Neural cell (in vitro differentiated cells): ENCODE results near the gene RPS6KA5.

Experiments
- EP300 ChIP-seq: fragments of 450-650 bp; conservative IDR thresholded peaks from 2 replicates; pipeline ENCODE4 v1.6.1; 2014; ENCODE audit warnings: antibody characterized with exemption, mild to moderate bottlenecking, moderate library complexity; ENCODE audit not compliant: poor library complexity, severe bottlenecking
- EZH2 ChIP-seq: fragments of 200-600, 300-800 bp; shearing (Covaris generic), sonication (generic); IDR thresholded peaks from 2 replicates; pipeline ENCODE4 v1.6.1; 2014; ENCODE audit warnings: antibody characterized with exemption, low read length, borderline replicate concordance, mild to moderate bottlenecking; ENCODE audit not compliant: insufficient read depth, poor library complexity, severe bottlenecking
- POLR2AphosphoS5 ChIP-seq: IDR thresholded peaks from 2 replicates; pipeline ENCODE4 v1.6.1; 2012
- RAD21 ChIP-seq: fragments of 450-650 bp; conservative IDR thresholded peaks from 2 replicates; pipeline ENCODE4 v1.6.1; 2014; ENCODE audit warnings: antibody characterized with exemption, mild to moderate bottlenecking, moderate library complexity
- SMC3 ChIP-seq: fragments of 450-650 bp; conservative IDR thresholded peaks from 2 replicates; pipeline ENCODE4 v1.6.1; 2014; ENCODE audit warnings: antibody characterized with exemption, mild to moderate bottlenecking, moderate library complexity; ENCODE audit not compliant: poor library complexity
- TAF1 ChIP-seq: IDR thresholded peaks from 2 replicates; pipeline ENCODE4 v1.6.1; 2012; ENCODE audit warnings: low read depth
- TF ChIP-seq, protein P1 (sequence below): fragments of 450-650 bp; IDR thresholded peaks from 2 replicates; pipeline ENCODE4 v1.5.1; 2014; ENCODE audit warnings: antibody characterized with exemption, mild to moderate bottlenecking, moderate library complexity; ENCODE audit not compliant: poor library complexity, severe bottlenecking
- TF ChIP-seq, protein P2 (sequence below): IDR thresholded peaks from 2 replicates; pipeline ENCODE4 v1.6.1; 2012; ENCODE audit warnings: borderline replicate concordance

DNA sequence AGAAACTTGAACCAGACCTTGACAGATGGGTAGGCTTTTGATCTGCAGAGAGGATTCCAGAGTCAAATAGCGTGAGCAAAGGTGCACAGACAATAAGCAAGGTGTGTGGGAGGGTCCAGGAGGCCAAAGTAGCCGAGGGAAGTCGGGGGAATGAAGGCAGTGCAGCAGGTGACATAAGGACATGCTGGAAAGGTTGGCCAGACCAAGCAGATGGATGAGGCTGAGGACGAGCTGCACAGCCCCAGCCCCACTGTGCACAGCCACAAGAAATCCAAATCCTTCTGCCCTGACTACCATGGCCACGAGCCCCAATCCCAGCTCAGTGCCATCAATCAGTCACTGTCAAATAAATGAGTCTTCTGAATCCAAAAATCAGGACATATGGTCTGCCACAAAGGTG lies 249.6 kb downstream of the RPS6KA5 start:
- TF ChIP-seq, protein P1, sequence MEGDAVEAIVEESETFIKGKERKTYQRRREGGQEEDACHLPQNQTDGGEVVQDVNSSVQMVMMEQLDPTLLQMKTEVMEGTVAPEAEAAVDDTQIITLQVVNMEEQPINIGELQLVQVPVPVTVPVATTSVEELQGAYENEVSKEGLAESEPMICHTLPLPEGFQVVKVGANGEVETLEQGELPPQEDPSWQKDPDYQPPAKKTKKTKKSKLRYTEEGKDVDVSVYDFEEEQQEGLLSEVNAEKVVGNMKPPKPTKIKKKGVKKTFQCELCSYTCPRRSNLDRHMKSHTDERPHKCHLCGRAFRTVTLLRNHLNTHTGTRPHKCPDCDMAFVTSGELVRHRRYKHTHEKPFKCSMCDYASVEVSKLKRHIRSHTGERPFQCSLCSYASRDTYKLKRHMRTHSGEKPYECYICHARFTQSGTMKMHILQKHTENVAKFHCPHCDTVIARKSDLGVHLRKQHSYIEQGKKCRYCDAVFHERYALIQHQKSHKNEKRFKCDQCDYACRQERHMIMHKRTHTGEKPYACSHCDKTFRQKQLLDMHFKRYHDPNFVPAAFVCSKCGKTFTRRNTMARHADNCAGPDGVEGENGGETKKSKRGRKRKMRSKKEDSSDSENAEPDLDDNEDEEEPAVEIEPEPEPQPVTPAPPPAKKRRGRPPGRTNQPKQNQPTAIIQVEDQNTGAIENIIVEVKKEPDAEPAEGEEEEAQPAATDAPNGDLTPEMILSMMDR, result no peak
- TF ChIP-seq POLR2AphosphoS5 (no peak), RAD21 (no peak), TAF1 (no peak), EP300 (no peak), EZH2 (no peak), SMC3 (no peak)
- TF ChIP-seq, protein P2, sequence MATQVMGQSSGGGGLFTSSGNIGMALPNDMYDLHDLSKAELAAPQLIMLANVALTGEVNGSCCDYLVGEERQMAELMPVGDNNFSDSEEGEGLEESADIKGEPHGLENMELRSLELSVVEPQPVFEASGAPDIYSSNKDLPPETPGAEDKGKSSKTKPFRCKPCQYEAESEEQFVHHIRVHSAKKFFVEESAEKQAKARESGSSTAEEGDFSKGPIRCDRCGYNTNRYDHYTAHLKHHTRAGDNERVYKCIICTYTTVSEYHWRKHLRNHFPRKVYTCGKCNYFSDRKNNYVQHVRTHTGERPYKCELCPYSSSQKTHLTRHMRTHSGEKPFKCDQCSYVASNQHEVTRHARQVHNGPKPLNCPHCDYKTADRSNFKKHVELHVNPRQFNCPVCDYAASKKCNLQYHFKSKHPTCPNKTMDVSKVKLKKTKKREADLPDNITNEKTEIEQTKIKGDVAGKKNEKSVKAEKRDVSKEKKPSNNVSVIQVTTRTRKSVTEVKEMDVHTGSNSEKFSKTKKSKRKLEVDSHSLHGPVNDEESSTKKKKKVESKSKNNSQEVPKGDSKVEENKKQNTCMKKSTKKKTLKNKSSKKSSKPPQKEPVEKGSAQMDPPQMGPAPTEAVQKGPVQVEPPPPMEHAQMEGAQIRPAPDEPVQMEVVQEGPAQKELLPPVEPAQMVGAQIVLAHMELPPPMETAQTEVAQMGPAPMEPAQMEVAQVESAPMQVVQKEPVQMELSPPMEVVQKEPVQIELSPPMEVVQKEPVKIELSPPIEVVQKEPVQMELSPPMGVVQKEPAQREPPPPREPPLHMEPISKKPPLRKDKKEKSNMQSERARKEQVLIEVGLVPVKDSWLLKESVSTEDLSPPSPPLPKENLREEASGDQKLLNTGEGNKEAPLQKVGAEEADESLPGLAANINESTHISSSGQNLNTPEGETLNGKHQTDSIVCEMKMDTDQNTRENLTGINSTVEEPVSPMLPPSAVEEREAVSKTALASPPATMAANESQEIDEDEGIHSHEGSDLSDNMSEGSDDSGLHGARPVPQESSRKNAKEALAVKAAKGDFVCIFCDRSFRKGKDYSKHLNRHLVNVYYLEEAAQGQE, result no peak
